Hippocampal formation (tissue), 2 donors: ENCODE results near the gene DEFB132.

Experiments used
- DNase-seq, 2 donors: peaks; one replicate each; lab custom pipeline; 2025; lab: John Stamatoyannopoulos, UW

The DEFB132 gene

DNA sequence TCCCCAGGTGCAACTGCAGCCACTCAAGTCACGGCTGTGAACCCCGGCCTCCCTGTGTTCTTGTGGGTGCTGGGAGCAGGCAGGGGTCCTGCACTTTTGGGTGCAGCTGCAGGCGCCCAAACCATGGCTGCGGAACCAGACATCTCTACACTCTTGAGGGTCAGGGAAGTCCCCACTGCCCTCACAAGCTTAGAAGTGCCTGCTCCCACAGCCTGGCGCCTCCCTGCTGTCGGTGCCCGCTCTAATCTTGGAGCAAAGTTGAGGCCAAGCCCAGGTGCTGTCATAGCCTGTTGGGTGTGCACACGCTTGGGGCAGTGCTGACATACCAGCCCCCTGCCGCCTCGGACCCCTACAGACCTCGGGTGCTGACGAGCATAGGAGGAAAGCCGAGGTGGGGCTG lies 6.2 kb downstream of the DEFB132 start:
- no peak for DNase-seq

DNA sequence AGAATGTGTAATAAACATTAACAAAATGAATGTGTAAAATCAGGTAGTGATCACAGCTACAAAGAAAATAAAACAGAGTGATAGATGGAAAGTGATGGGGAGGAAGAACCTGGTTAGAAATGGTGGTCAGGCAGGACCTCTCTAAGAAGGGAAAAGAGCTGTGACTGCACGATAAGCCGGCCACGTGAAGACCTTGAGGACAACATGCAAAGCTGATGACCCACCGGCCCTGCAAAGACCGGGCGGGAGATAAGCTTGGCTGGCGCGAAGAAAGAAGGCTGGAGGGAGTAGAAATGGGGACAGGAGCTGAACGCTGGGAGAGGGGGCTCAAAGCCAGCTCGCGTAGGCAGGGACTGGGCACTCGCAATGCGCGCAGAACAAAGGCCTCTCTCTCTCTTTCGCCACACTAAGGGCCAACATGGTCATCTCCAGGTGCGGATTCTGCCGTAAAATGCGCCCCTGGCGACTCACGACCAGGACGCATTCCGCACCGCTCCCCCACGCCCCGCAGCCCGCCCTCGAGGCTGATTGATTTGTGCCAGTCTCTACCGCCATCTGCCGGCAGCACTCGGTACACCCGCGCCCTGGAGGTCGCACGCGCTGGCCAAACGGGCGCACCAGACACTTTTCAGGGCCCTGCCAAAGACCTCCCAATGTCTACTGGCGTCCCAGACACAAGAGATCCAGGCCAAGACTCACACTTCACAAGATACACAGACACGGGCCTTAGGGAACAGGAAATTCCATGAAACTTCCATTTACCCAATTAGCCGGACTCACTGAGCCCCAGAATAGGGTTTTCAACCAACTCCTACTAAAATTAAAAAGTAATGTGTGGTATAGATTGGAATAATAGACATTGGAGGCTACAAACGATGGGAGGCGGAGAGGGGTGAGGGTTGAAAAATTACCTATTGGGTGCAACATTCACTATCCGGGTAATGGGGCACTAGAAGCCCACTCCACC lies 9.4 kb downstream of the DEFB132 start:
- DNase-seq, result peak; percentile 58

- DNase-seq, result no peak
Observed at GRCh38 chr20:270517-270916, 13.0 kb downstream of the DEFB132 start.

DNA sequence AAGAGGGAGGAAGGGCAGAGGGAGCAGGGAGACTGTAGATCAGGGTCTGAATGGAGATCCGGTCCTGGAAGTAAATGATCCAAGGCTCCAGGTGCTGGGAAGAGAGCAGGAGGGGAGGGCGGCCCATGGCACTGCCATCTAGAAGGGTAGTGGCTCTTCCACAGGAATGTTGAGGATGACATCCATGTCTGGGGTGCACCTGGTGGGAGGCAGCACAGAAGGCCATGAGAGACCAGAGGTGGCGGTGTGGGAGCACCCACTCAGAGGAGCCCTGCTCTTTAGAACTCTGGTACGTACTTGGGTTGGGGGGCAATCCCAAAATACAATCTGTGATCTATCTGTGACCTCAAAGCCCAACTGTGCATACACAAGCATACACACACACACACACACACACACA lies 13.5 kb downstream of the DEFB132 start:
- no peak for DNase-seq

- no peak for DNase-seq
Observed at GRCh38 chr20:271528-271927, 14.0 kb downstream of the DEFB132 start.

DNA sequence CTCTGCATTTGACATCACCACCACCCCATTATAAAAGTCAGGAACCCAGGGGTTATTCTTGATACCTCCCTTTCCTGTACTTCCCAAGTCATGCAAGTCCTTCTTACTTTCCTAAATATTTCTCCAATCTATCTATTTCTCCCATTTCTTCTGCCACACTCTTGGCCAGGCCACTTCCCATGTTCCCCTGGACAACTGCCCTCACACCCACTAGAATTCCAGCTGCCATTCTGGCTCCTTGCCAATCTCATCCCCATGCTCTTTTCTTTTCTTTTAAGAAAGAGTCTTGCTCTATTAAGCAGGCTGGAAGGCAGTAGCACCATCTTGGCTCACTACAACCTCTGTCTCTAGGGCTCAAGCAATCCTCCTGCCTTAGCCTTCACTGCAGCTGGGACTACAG lies 15.2 kb downstream of the DEFB132 start:
- no peak for DNase-seq

DNA sequence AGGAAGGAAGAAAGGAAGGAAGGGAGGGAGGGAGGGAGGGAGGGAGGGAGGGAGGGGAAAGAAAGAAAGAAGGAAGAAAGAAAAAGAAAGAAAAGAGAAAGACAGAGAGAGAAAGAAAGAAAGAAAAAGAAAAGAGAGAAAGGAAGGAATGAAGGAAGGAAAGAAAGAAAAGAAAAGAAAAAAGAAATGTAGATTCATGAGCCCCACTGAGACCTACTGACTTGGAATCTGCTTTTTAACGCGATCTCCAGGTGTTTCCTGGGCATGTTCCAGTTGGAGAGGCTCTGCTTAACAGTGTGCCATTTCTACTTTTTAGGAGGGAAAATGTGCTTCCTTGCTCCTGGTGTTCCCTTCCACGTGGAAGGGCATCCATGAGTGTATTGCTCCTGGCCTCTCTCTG lies 16.4 kb downstream of the DEFB132 start:
- DNase-seq, result no peak

DNA sequence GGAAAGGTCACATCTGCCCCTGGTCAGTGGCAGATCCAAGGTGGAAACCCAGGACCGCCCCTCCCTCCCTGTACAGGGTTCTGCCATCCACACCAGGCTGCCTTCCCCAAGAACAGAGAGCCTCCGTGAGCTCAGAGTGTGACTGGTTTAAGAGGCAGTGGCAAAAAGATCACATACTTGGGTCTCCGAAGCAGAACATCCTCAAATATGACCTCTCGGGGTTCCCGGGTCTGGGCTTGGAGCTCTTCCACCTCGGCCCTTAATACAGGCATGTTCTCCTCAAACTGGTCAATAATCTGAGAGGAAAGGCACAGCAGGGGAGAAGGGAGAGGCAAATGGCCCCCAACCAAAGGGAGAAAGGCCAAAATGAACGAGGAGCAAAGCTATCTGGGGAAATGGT lies 18.3 kb downstream of the DEFB132 start:
- no peak for DNase-seq

DNA sequence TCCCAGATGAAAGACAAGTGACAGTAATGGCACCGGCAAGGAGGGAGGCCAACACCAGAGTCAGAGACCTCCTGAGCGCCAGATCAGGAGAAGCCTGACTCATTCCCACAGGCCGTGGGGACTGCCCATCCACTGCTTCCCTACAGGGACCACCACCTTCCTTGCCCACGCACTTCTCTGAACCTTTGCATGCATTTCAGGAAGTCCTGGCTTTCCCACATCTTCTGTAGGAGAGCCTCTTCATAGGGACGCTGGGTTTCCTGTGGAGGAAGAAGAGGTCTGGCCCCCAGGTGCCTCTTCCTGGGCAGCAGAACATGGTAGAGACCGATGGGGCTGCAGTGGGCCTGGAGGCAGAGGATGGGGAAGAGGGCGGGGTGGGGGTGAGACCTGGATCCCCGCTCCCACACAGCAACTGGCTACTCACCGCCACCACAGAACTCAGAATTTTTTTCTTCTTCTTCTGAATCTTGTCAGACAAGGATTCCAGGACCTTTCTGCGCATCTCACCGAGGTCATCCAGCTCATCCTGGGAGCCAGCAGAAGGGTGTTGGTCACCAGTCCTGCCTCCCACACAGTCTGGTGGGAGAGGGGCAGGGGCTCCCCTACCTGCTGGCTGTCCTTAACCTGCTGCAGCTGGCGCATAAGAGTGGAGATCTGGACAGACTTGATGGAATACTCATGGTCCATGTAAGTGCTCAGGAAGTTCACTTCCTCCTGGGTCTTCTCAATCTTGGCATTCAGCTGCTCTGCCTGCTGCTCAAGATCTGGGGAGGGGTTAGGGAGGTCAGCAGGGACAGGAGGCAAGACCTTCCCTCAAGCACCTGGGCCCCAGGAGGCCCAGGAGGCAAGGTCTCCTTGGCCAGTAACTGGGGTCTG lies 19.3 kb downstream of the DEFB132 start:
- DNase-seq, result no peak

- no peak for DNase-seq
Observed at GRCh38 chr20:277496-277781, 19.9 kb downstream of the DEFB132 start.

DNA sequence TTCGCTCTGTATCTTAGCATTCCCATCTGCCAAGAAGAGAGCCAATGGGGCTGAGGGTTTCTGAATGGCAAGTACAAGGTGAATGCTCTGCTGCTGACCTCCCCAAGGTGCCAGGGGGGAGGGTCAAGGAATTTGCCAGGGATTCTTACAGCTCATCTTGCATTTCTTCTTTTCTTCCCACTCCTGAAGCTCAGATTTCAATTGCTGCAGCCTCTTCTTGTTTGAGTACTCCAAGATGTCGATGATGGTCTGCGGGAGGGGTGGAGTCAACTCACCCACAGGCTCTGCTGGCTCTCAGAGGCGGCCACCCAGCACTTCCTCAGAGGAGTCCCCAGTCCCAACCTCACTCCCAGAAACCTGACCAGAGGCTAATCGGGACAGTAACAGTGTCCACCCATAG lies 20.7 kb downstream of the DEFB132 start:
- no peak for DNase-seq

- DNase-seq, result no peak
Observed at GRCh38 chr20:278607-279571, 21.4 kb downstream of the DEFB132 start.

DNA sequence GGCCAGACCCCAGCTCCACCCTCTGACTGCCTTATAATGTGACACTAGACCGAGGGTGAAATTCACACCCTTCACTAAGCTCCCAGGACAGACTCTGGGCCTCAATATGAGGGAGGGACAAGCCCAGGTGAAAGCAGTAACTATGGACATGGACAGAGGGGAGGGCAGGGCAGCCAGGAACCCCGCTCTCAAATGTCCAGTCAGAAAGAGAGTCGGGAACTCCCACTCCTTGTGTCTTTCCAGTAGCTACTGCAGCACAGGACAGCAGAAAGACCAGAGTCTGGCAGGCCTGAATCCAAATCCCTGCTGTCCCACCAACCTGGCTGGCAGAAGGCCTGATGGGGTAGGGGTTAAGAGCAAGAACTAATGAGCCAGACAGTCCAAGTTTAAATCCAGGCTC lies 26.6 kb downstream of the DEFB132 start:
- DNase-seq, result no peak

- DNase-seq, result no peak
Observed at GRCh38 chr20:286508-286907, 29.0 kb downstream of the DEFB132 start.

- no peak for DNase-seq
Observed at GRCh38 chr20:288956-289692, 31.6 kb downstream of the DEFB132 start.

- peak in 1 of 2 donors; percentile 8 for DNase-seq
Observed at GRCh38 chr20:289693-290083, 32.2 kb downstream of the DEFB132 start.

GRCh38 chr20:290084-290831 lies 32.7 kb downstream of the DEFB132 start, which contains the start of gene C20orf96:
Gene C20orf96 (minus strand): TSS chr20:290750. CDS start chr20:290610, 140 bp downstream.
- peak; percentile 78 to 84 for DNase-seq

DNA sequence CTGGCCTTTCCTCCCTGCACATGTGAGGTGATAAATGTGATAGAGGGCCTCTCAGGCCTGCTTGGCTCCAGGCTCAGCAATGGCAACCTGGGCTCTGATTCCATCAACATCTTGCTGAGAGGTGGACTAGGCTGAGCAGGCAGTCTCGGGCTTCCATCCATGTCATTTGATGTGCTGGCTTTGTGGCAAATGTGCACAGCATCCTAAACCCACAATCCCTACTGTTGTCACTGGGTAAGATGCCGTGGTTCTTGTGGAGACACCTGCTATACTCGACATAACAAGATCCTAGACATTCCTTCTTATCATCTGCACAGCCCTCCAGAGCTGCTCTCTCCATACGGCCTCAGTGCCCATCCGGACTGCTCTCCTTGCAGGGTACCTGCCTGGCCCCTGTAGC lies 37.1 kb downstream of the DEFB132 start:
- no peak for DNase-seq

DNA sequence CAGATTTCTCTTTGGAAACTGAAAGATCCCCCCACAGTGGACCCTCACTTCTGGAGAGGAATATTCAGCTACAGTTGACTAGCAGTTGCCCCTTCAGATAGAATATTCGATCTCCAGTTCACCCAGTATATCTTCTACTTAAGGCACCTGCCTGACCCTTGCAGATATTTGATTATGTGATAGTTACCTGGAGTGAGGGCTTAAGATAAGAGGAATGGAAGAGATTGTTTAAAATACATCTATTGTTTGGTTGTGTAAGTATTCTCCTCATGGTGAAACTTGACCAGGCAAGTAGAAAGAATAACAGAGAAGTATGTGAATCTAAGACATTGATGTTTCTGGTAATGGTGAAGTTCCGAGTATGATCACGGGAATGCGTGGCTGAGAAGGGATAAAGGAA lies 38.3 kb downstream of the DEFB132 start:
- no peak for DNase-seq
